Osteoblast (primary cell): ENCODE data around the gene EFS. TPM values are rescaled to one million over a fixed set of nuclear protein-coding genes. Genes with fewer than 3 reads are reported as not detected.

Experiments
- DNase-seq: peaks from one replicate; pipeline ENCODE4 v3.0.0; 2011; ENCODE audit warnings: low spot score, mixed read lengths; ENCODE audit not compliant: insufficient read length; ENCODE audit errors: missing footprints
- H2AFZ ChIP-seq: 2 replicates; pipeline ENCODE4 v1.6.0; 2011; ENCODE audit warnings: mild to moderate bottlenecking, low read length
- H3K27ac ChIP-seq: 2 replicates; pipeline ENCODE4 v1.5.1; 2011; ENCODE audit warnings: mild to moderate bottlenecking, low read depth, low read length, moderate library complexity
- H3K27me3 ChIP-seq: 2 replicates; pipeline ENCODE4 v1.6.0; 2012; ENCODE audit warnings: mild to moderate bottlenecking, control low read depth, inconsistent platforms, low read length, moderate library complexity; ENCODE audit not compliant: insufficient read depth
- H3K36me3 ChIP-seq: 2 replicates; pipeline ENCODE4 v1.5.1; 2011; ENCODE audit warnings: mild to moderate bottlenecking, low read length, control low read depth, moderate library complexity; ENCODE audit not compliant: insufficient read depth
- H3K4me1 ChIP-seq: 2 replicates; pipeline ENCODE4 v1.5.1; 2011; ENCODE audit warnings: mild to moderate bottlenecking, low read length, control low read depth, moderate library complexity; ENCODE audit not compliant: insufficient read depth
- H3K4me2 ChIP-seq: 2 replicates; pipeline ENCODE4 v1.6.0; 2011; ENCODE audit warnings: mild to moderate bottlenecking, low read length; ENCODE audit not compliant: insufficient read depth
- H3K4me3 ChIP-seq: fragments of 200-600 bp; sonication (generic); 3 replicates; pipeline ENCODE4 v1.5.1; 2012; ENCODE audit warnings: mild to moderate bottlenecking, low read length, inconsistent platforms; ENCODE audit not compliant: insufficient read depth
- H3K79me2 ChIP-seq: 2 replicates; pipeline ENCODE4 v1.6.0; 2012; ENCODE audit warnings: mild to moderate bottlenecking, low read length, control low read depth, inconsistent platforms; ENCODE audit not compliant: insufficient read depth
- H3K9me3 ChIP-seq: 2 replicates; pipeline ENCODE4 v1.5.1; 2011; ENCODE audit warnings: low read depth, low read length, control low read depth
- H4K20me1 ChIP-seq: 2 replicates; pipeline ENCODE4 v1.6.0; 2012; ENCODE audit warnings: mild to moderate bottlenecking, low read length, control low read depth; ENCODE audit not compliant: insufficient read depth
- total RNA-seq: library from RNA; depleted of rRNA; stranded (reverse); fragments of >200 nt; gene quantifications from 2 replicates; pipeline ENCODE4 v1.2.3, GENCODE V29; 2012
- TF ChIP-seq, protein P1 (sequence below): IDR thresholded peaks from 2 replicates; pipeline ENCODE4 v1.5.1; 2011; ENCODE audit warnings: mild to moderate bottlenecking, low read depth, low read length, moderate library complexity; ENCODE audit errors: extremely low read depth

Gene EFS
- total RNA-seq, 1 donor, result 9.8 TPM

GRCh38 chr14:23359167-23359626, 5.8 kb downstream of the EFS start:
- Histone ChIP-seq H2AFZ (no peak overlapping the region), H3K4me2 (no peak overlapping the region), H3K27ac (no peak overlapping the region), H3K79me2 (peaks cover 2% of the 10 kb centered on the region), H3K27me3 (no peaks in the 10 kb centered on the region), H3K36me3 (peaks cover 12% of the 10 kb centered on the region), H3K4me3 (no peak overlapping the region), H3K9me3 (no peaks in the 10 kb centered on the region), H3K4me1 (peaks cover 5% of the 10 kb centered on the region), H4K20me1 (no peaks in the 10 kb centered on the region)
- peak; percentile 15 for DNase-seq
- TF ChIP-seq, protein P1, sequence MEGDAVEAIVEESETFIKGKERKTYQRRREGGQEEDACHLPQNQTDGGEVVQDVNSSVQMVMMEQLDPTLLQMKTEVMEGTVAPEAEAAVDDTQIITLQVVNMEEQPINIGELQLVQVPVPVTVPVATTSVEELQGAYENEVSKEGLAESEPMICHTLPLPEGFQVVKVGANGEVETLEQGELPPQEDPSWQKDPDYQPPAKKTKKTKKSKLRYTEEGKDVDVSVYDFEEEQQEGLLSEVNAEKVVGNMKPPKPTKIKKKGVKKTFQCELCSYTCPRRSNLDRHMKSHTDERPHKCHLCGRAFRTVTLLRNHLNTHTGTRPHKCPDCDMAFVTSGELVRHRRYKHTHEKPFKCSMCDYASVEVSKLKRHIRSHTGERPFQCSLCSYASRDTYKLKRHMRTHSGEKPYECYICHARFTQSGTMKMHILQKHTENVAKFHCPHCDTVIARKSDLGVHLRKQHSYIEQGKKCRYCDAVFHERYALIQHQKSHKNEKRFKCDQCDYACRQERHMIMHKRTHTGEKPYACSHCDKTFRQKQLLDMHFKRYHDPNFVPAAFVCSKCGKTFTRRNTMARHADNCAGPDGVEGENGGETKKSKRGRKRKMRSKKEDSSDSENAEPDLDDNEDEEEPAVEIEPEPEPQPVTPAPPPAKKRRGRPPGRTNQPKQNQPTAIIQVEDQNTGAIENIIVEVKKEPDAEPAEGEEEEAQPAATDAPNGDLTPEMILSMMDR, result no peak

- no peak overlapping the region for H3K27ac ChIP-seq
- peaks cover 12% of the 10 kb centered on the region for H3K36me3 ChIP-seq
- TF ChIP-seq, protein P1, result no peak
- H4K20me1 ChIP-seq, result no peaks in the 10 kb centered on the region
- H3K4me2 ChIP-seq, result no peak overlapping the region
- H3K79me2 ChIP-seq, result no peaks in the 10 kb centered on the region
- no peak overlapping the region for H2AFZ ChIP-seq
- H3K9me3 ChIP-seq, result no peaks in the 10 kb centered on the region
- H3K4me1 ChIP-seq, result peaks cover 5% of the 10 kb centered on the region
- H3K4me3 ChIP-seq, result no peak overlapping the region
- DNase-seq, result peak; percentile 66
- H3K27me3 ChIP-seq, result no peaks in the 10 kb centered on the region
These were observed 6.3 kb downstream of the EFS start for GRCh38 chr14:23358553-23359166.

DNA sequence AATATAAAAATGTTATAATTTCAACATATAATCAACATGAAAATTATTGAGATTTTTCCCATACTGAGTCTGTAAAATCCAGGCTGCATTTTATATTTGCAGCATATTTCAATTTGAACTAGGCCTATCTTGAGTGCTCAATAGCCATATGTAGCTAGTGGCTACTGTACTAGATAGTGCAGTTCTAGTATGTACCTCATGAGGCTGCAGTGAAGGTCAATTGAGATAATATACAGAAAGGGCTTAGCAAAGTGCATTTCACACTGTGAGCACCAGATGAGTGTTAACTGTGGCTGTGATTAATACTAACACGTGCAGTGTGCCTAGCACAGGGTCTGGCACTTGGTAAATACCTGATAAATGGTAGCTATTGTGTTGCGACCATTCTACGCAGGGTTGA, 6.9 kb downstream of the EFS start:
- peaks cover 6% of the 10 kb centered on the region for H3K4me1 ChIP-seq
- TF ChIP-seq, protein P1, result no peak
- H3K79me2 ChIP-seq, result no peaks in the 10 kb centered on the region
- H3K4me2 ChIP-seq, result no peak overlapping the region
- no peak overlapping the region for H3K4me3 ChIP-seq
- H3K27ac ChIP-seq, result no peak overlapping the region
- H3K36me3 ChIP-seq, result peaks cover 12% of the 10 kb centered on the region
- H3K9me3 ChIP-seq, result no peaks in the 10 kb centered on the region
- peak; percentile 67 for DNase-seq
- no peak overlapping the region for H2AFZ ChIP-seq
- H4K20me1 ChIP-seq, result no peaks in the 10 kb centered on the region
- H3K27me3 ChIP-seq, result no peaks in the 10 kb centered on the region

- Histone ChIP-seq H2AFZ (no peak overlapping the region), H3K9me3 (no peaks in the 10 kb centered on the region), H3K4me1 (peaks cover 5% of the 10 kb centered on the region), H3K79me2 (no peaks in the 10 kb centered on the region), H3K36me3 (peaks cover 12% of the 10 kb centered on the region), H3K27ac (no peak overlapping the region), H3K4me2 (no peak overlapping the region), H4K20me1 (no peaks in the 10 kb centered on the region), H3K4me3 (no peak overlapping the region), H3K27me3 (no peaks in the 10 kb centered on the region)
- peak; percentile 52 for DNase-seq
- TF ChIP-seq, protein P1, result no peak
These were observed 7.7 kb downstream of the EFS start for GRCh38 chr14:23357261-23357660.
